COLO668 (cell line): Measurements from ENCODE around the gene STARD5.

Source experiments
- DNase-seq: peaks from one replicate; lab custom pipeline; 2025; ENCODE audit not compliant: unreplicated experiment; lab: John Stamatoyannopoulos, UW

The STARD5 gene

DNA sequence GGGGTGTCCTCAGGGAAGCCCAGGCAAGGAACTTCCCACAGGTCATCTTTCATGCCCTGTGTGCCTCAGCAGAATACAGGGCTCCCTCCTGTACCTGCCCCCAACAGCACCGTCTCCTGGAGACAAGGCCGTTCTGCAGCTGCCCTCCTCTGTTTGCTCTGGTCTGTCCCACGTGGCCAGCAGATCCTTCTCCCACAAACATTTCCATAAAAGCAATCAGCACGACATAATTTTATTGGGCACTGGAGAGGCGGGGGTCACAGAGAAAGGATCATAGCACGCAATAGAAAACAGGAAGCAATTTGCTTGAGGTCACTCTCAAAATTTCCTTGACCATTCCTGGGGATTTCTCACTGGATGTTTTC is 29.4 kb downstream of the STARD5 start:
- peak; percentile 9 for DNase-seq

DNA sequence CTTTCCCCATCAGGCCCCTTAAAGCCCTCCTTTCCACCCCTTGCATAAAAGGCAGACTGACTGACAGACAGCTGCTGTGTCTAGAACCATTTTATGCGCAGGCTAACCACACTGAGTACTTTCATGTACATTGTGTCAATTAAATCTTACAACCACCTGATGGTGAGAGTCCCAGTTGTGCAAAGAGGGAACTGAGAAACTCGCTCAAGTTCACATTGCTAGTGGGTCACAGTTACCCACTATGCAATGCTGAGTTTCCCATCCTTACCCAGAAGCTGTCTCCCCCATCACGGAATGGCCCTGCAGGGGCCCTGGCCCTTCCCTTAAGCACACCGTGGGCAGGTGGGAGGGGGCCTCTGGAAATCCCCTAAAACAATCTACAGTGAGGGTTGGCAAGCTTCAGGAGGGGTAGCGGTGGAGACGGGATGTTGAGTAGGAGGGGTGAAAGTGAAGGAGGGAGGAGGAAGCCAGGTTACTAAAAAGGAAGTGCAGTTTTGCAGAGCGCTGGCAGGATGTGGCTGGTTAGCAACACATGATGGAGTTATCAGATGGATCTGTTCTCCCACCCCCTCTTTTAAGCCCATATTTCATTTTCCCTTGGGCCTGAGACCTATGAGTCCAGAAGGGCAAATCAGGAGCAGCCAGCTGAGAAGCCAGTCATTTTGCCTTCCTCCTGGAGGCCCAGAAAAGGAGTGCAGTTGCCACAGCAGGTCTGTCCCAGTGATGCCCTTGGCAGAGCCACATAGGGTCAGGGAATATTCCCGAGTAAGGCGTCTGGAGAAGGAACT is 30.0 kb downstream of the STARD5 start:
- DNase-seq: no peak

DNA sequence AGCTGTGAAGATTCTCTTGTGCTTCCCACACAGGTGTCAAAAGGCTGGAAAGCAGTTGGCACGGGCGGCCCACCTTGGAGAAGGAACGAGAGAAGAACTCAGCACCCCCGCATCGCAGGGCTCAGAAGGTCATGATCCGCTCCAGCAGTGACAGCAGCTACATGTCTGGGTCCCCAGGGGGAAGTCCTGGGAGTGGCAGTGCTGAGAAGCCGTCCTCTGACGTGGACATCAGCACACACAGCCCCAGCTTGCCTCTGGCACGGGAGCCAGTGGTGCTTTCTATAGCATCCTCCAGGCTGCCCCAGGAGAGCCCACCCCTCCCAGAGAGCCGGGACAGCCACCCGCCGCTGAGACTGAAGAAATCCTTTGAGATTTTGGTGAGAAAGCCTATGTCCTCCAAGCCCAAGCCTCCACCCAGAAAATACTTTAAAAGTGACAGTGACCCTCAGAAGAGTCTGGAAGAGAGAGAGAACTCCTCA is 31.4 kb downstream of the STARD5 start:
- no peak for DNase-seq

DNA sequence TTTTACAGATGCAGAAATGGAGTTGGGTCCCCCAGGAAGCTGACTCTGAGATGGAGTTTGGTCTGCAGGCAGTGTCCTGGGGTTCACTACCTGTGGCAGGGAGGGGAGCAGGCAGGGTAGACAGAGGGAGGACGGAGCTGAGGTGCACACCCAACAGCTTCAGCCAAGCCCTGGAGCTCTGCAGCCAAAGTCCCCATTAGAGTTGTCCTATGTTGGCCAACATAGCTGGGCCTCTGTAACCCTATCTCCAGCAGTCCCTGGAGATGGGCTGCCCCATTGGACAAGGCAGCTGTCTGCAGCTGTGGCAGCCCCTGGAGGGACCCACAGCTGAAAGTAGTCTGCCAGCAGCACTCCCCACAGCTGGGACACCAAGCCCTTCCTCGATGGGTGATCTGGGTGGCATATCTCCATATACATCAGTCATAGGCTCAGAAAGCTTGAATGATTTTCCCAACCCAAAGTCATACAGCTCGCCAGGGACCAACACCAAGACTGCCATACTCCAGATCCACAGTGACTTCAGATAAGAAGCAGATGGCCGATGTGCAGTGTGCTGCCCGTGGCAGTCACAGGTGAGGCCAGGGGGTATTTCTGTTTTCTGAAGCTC is 31.9 kb downstream of the STARD5 start:
- DNase-seq: no peak

DNA sequence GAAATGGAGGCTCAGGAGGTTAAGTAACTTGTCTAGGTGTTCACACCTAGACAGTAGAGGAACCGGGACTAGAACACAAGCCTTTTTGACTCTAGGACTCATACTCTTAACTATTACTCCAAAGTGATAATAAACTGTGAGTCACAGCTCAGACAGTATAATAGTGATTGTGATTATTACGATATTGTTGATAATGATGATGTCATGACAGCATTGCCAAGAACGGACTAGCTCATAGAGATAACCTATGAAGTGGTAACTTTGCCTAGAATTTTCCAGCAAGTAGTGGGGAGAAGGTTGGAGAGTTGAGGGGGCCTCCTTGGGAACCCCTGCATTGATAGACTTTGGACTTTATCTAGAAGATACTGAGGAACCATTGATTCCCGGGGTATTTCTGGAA is 34.0 kb downstream of the STARD5 start:
- DNase-seq: no peak

DNA sequence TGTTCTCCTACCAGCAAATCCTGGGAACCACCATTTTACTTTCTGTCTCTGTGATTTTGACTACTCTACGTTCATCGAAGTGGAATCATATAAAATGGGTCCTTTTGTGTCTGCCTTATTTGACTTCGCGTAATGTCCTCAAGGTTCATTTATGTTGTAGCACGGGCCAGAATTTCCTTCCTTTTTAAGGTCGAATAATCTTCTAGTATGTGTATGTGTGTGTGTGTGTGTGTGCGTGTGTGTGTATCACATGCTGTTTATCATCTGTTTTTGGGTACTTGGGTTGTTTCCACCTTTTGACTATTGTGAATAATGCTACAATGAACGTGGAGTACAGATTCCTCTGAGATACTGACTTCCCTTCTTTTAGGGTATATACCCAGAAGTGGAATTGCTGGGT is 35.3 kb downstream of the STARD5 start:
- no peak for DNase-seq

DNA sequence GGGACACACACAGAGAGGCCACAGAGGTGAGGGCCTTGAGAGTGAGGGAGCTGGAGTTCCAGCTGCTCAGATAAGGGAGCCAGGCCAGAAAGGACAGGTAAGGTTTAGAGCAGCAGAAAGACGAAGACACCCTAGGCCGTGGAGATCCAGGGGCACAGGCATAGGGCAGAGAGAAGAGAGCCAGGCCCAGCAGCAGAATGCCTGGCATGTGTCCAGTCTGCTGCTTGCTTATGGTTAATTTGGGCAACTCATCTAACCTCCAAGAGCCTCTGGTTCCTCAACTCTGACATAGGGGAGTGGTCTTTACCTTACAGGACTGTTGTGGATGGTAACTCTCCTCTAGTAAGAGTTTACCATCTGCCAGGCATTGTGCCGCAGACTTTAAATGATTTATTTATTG is 35.9 kb downstream of the STARD5 start:
- no peak for DNase-seq

DNA sequence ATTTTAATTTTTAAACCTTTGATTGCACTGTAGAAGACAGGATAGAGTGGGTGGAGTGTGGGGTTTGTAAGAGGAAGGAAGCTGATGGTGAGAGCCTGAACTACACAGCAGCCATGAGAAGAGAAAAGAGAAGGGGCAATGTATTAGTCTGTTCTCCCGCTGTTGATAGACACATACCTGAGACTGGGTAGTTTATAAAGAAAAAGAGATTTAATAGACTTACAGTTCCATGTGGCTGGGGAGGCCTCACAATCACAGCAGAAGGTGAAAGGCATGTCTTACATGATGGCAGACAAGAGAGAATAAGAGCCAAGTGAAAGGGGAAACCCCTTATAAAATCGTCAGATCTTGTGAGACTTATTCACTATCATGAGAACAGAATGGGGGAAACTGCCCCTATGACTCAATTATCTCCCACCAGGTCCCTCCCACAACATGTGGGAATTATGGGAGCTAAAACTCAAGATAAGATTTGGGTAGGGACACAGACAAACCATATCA is 37.3 kb downstream of the STARD5 start:
- DNase-seq: no peak

DNA sequence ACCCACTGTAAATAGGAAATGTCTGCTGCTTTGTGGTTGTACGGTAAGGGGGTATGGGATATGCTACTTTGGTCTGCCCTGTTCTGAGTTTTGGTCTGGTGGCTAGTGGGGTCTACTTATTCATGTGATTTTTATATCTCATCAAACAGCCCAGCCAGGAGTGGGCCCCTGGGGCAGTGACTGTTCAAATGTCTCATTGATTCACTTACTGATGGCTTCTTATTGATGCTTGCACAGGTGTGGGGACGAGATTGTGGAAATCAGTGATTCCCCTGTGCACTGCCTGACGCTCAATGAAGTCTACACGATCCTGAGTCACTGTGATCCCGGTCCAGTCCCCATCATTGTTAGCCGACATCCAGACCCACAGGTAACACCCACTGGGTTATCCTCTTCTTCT is 38.5 kb downstream of the STARD5 start:
- DNase-seq: no peak

DNA sequence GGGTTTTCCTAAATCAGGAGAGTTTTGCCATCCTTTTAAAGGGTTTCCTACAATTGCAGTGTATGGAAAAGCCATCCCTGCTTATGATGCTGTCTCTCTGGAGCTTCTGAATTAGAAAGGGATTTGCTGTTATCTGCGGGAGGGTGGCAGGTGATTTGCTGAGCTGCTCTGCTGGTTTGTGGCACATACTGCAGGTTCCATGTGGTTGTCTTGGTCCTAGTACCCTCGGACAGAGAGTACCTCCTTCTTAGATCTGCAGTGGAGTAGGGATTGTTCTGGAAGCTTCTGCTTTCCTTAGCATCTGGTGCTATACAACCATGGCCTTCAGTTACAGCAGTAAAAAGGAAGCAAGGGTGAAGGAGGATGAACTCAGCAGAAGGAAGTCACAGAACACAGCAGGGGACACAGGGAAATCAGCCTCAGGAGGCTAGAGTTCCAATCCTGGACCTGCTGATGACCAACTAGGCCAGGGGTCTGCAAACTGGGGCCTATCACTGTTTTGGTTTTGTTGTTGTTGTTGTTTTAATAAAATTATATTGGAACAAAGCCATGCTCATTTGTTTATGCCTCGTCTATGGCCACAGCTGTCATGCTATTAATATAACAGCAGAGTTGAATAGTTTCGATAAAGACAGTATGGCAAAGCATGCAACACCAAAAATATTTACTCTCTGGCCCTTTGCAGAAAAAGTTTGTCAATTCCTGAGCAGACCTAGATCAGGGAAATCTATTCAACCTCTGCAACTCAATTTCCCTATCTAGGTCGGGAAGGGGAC is 39.5 kb downstream of the STARD5 start:
- DNase-seq: no peak

DNA sequence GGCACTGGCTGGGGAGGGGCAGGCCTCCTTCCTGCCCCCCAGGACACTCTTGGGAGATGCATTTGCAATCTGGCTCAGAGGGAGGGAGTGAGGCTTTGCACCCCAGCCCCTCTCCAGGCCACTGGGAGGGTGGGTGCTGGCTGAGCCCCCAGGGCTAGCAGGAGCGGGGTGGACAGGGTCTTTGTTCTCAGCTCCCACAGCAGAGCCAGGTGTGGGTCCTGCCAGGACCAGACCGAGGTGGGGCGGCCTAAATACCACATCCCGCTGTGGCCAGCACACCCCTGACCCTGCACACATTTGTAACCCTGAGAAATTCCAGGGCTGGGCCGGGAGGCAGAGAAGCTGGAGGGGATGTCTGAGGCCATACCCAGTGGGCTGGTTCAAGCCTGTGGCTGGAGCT is 41.0 kb downstream of the STARD5 start:
- DNase-seq: no peak

DNA sequence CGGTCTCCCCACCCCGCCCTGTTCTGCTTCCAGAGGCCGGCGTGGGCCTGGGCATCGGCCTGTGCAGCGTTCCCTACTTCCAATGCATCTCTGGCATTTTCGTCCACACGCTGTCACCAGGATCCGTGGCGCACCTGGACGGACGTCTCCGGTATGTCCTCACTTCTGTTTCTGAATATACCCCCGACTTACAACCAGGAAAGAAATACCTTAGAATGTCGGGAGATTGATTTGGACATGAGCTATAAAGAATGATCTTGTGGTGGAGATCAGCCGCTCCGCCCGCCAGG is 41.4 kb downstream of the STARD5 start:
- DNase-seq: no peak

DNA sequence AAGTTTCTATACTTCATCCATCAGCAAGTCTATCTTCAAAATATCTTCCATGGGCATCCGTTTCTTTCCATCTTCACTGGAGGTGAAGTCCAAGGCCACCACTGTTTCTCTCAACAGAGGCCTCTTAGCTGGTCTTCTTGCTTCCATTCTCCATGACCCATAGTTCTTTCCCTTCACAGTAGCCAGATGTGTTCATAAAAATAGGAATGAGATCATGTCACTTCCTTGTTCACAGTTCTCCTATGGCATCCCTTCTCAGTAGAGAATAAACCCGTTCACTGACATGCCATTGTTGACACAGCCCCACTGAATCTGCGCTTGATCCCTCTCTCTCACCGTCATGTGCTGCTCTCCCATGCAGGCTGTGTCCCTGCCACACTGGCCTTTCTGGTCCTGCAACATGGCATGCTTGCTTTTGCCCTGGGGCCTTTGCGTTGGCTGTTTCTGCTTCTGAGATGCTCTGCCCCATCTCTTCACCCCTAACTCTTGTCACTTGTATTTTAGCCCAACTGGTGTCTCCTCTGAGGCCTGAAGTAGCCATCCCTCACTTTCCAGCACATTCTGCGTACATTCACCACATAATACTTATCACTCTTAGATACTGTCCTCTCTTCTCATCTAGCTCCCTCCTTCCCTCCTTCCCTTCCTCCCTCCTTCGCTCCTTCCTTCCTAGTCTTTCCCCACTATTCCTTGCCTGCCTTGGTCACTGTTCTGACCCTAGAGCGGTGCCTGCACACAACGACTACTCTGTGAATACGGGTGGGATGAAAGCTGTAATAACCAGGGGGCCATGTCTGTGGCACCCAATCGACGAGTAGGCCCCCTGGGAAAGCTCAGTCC is 42.0 kb downstream of the STARD5 start:
- DNase-seq: no peak

DNA sequence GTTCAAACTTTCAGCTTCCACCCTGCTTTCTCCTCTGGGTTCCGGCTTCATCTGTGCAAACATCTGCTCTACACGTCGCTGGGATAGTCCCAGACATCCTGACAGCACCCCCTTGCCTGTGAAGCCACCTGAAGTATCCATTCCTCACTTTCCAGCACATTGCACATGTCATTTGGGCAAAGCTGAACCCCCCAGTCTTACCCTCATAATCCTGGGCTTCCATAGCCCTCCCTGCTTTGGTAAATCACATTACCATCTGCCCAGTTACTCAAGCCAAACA is 42.5 kb downstream of the STARD5 start:
- DNase-seq: no peak

DNA sequence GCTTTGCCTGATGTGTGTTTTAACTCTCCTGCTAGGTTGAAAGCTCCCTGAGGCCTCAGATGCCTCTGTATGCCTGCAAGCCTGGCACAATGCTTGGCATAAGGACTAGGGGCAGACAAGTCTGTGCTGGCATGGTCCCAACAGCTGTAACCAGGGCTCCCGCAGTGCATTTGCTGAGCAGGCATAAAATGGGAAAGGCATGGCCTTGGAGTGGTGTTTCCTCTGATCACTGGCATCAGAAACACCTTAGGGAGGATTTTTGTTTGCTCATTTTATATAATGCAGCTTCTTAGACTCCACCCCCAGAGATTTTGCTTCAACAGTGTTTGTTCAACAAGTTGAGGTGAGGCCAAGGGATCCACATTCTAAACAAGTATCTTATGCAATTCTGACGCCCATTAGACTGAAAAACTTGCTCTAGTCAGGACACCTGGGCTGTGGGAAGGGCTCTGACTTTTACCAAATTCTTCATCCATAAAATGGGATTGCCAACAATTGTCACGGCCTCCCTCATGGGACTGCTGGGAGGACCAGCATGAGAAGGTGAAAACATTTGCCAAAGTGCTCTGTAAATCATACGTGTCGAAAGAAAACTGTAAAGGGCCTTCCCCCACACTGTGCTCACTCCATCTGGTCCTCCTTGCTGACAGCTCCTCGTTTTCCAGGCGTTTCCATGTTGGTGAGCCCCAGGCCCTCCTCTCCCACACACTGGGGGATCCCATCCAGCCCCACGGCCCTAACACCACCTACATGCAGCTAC is 43.1 kb downstream of the STARD5 start:
- DNase-seq: no peak

DNA sequence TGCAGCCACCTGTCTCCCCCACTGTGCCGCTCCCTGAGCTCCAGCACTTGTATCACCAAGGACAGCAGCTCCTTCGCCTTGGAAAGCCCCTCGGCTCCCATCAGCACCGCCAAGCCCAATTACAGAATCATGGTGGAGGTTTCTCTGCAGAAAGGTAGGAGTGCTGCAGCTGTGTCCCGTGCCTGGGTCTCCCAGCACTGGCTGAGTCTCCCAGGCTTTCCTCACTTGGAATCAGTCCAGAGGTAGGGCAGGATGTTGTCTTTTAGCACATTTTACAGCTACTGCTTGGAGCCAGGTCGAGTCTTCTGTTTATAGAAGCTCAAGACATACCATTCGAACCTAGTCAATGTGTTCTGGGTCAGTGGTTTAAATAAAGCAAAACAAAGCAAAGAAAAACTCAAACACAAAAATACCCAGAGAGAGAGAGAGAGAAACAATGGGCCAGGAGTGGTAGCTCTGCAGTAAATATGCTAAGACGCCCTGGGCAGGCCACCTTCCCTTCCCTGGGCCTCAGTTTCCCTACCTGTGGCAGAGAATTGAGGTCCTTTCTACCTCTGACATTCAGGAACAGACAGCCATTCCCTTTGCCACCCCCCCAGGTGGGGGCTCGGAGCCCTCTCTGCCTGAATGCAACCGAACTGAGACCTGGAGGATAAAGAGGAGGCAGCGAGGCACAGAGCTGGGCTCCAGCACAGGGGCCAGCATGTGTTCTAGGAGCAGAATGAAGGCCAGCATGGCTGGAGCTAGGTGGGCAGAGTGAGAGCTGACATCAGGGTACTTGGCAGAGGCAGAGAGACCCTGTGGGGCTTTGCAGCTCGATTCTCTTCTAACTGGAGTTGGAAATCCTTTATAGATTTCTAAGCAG is 44.1 kb downstream of the STARD5 start:
- no peak for DNase-seq

DNA sequence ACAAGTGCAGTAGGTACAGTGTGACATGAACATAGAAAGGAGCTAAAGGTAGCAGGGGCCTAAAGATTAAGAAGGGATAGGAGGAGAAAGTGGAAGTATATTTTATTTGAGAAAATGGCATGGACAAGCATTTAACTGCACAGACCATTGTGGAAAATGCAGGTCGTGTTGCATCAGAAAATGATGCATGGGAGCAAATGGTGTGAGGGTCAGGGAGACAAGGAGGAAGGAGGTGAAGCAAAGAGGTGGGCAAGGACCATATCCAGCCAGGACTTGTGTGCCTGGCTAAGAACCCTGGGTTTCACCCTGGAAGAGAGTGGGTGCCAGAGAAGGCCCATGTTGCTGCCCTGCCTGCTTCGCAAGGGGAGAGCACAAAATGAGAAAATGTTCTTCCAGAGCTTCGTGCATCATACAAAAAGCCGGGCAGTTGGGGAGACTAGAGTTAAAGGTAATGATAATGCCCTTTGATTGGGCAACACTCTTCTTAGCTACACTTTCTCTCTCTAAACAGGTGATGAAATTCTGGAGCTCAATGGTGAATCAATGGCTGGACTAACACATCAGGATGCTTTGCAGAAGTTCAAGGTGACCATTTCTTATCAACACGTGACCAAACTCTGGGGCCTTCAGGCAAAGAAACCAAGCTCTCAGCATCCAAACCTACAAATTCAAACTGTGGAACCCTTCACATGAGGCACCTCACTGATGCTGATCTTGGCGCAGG is 45.5 kb downstream of the STARD5 start:
- no peak for DNase-seq

DNA sequence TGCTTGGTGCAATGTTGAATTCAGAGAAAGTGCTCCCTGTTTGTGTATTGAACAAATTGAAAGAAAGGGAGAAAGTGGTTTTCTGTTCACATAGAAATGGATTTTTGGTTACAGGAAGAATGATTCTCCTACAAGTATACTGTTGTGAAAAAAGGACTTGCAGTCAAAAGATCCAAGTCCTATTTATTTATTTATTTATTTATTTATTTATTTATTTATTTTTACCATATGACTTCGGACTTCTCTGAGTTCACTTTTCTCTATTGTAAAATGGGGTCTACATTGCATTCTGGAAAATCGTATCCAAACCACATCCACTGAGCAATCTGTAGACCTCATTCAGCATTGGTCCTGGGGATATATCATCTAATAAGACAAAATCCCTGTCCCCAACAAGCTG is 46.1 kb downstream of the STARD5 start:
- no peak for DNase-seq

DNA sequence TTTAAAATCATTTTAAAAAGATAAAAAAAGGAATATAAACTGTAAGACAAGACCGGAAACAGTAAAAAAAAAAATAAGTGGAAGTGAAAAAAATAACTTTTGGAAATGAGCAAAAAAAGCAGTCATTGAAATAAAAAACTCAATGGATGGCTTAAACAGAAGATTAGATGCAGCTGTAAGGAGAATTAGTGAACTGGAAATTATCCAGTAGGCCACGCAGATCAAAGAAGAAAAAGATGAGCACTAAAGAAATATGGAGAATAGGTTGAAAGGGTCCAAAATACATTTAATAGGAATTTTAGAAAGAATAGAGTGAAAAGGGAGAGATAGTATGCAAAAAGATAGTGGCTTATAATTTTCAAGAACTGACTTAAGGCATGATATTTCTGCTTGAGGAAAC is 47.0 kb downstream of the STARD5 start:
- no peak for DNase-seq
